ENCODE results near the gene ADGRL1.

DNA sequence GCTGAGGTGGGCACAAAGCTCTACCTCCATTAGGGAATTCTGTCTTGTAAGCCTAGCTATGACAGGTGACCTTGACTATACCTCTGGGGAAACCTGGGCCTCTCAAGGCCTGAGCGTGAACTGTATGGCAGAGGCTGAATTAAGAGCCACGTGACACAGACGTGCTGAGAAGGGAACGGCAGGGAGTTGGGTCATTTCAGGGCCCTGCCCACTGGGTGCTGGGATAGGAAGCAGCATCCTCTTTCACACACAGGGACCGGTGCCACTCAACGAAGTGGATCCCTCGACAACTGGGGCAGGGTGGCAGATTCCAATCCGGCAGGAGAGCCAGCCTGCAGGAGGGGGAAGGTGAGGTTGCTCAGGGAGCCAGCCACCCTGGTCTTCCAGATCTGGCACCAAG lies 78.8 kb downstream of the ADGRL1 start:
- TF ChIP-seq, protein P1, sequence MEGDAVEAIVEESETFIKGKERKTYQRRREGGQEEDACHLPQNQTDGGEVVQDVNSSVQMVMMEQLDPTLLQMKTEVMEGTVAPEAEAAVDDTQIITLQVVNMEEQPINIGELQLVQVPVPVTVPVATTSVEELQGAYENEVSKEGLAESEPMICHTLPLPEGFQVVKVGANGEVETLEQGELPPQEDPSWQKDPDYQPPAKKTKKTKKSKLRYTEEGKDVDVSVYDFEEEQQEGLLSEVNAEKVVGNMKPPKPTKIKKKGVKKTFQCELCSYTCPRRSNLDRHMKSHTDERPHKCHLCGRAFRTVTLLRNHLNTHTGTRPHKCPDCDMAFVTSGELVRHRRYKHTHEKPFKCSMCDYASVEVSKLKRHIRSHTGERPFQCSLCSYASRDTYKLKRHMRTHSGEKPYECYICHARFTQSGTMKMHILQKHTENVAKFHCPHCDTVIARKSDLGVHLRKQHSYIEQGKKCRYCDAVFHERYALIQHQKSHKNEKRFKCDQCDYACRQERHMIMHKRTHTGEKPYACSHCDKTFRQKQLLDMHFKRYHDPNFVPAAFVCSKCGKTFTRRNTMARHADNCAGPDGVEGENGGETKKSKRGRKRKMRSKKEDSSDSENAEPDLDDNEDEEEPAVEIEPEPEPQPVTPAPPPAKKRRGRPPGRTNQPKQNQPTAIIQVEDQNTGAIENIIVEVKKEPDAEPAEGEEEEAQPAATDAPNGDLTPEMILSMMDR (IDR thresholded peaks at IDR 0.05), result no peak
- TF ChIP-seq POLR2A (IDR thresholded peaks at IDR 0.05), result no peak

Measured in heart left ventricle (tissue), 13 donors.